Measurements from ENCODE around the gene ZNF862. TPM values are rescaled to one million over a fixed set of nuclear protein-coding genes. Genes with fewer than 3 reads are reported as not detected.

ZNF862 gene
- total RNA-seq, 1 experiment from 2014 or later = 17.7 TPM

GRCh38 chr7:149824748-149825566, 13.2 kb upstream of the ZNF862 start:
- BruUV-seq (replicated peaks) = no TSS peak
- Mint-ChIP-seq H3K27ac (ENCODE audit: unreplicated experiment) (no peak overlapping the region), H3K36me3 (ENCODE audit: insufficient read depth, unreplicated experiment) (no peaks in the 10 kb centered on the region), H3K4me1 (ENCODE audit: low read depth, unreplicated experiment) (no peaks in the 10 kb centered on the region), H3K4me3 (ENCODE audit: low read depth, unreplicated experiment) (no peak overlapping the region), H3K9me3 (ENCODE audit: low read depth, unreplicated experiment) (no peaks in the 10 kb centered on the region), H3K27me3 (ENCODE audit: unreplicated experiment) (peaks cover 91% of the 10 kb centered on the region)
- intact Hi-C loops (cut with micrococcal nuclease; ENCODE audit: unreplicated experiment) = no loop called here
- CTCF ChIA-PET = no interaction called here
- TF ChIP-seq CTCF (IDR thresholded peaks at IDR 0.05; ENCODE audit: unreplicated experiment) = no peak
- DNase-seq = no peak

- DNase-seq = no peak
- CTCF ChIA-PET = no interaction called here
- H3K4me1 Mint-ChIP-seq (ENCODE audit: low read depth, unreplicated experiment) = no peaks in the 10 kb centered on the region
These were observed 12.4 kb upstream of the ZNF862 start for GRCh38 chr7:149825567-149826343.

DNA sequence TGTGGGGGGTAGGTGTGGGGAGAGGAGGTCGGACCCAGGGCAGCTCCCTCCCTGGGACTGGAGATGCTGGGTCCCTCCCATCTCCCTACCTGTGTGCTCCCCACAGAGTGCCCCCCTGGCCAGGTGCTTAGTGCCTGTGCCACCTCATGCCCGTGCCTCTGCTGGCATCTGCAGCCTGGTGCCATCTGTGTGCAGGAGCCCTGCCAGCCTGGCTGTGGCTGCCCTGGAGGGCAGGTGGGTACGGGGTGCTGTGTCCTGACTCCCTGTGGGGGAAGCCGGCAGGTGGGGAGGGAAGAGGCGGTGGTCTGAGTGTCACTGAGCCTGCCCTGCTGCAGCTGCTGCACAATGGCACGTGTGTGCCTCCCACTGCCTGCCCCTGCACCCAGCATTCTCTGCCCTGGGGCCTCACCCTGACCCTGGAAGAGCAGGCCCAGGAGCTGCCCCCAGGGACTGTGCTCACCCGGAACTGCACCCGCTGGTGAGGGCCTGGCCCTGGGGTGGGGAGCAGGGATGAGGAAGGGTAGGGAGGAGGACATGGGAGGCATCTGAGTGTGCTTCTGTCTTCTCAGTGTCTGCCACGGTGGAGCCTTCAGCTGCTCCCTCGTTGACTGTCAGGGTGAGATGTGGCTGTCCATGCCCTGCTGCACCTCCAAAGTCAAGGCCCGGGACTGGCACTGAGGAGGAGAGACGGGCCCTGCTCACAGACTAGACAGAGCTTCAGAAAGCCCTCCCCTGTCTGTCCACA, 11.7 kb upstream of the ZNF862 start:
- Mint-ChIP-seq H3K27me3 (ENCODE audit: unreplicated experiment) (peaks cover 100% of the 10 kb centered on the region), H3K27ac (ENCODE audit: unreplicated experiment) (no peak overlapping the region), H3K9me3 (ENCODE audit: low read depth, unreplicated experiment) (no peaks in the 10 kb centered on the region), H3K4me3 (ENCODE audit: low read depth, unreplicated experiment) (no peak overlapping the region), H3K4me1 (ENCODE audit: low read depth, unreplicated experiment) (no peaks in the 10 kb centered on the region), H3K36me3 (ENCODE audit: insufficient read depth, unreplicated experiment) (no peaks in the 10 kb centered on the region)
- CTCF ChIA-PET = no interaction called here
- BruUV-seq (replicated peaks) = no TSS peak
- no peak for DNase-seq
- no peak for TF ChIP-seq CTCF (IDR thresholded peaks at IDR 0.05; ENCODE audit: unreplicated experiment)
- intact Hi-C loops (cut with micrococcal nuclease; ENCODE audit: unreplicated experiment) = no loop called here

More at GRCh38 chr7:149825567-149826343, 12.4 kb upstream of the ZNF862 start:
- Mint-ChIP-seq H3K36me3 (ENCODE audit: insufficient read depth, unreplicated experiment) (no peaks in the 10 kb centered on the region), H3K4me3 (ENCODE audit: low read depth, unreplicated experiment) (no peak overlapping the region), H3K9me3 (ENCODE audit: low read depth, unreplicated experiment) (no peaks in the 10 kb centered on the region), H3K27ac (ENCODE audit: unreplicated experiment) (no peak overlapping the region), H3K27me3 (ENCODE audit: unreplicated experiment) (peaks cover 98% of the 10 kb centered on the region)
- no TSS peak for BruUV-seq (replicated peaks)
- intact Hi-C loops (cut with micrococcal nuclease; ENCODE audit: unreplicated experiment) = no loop called here
- no peak for TF ChIP-seq CTCF (IDR thresholded peaks at IDR 0.05; ENCODE audit: unreplicated experiment)

DNA sequence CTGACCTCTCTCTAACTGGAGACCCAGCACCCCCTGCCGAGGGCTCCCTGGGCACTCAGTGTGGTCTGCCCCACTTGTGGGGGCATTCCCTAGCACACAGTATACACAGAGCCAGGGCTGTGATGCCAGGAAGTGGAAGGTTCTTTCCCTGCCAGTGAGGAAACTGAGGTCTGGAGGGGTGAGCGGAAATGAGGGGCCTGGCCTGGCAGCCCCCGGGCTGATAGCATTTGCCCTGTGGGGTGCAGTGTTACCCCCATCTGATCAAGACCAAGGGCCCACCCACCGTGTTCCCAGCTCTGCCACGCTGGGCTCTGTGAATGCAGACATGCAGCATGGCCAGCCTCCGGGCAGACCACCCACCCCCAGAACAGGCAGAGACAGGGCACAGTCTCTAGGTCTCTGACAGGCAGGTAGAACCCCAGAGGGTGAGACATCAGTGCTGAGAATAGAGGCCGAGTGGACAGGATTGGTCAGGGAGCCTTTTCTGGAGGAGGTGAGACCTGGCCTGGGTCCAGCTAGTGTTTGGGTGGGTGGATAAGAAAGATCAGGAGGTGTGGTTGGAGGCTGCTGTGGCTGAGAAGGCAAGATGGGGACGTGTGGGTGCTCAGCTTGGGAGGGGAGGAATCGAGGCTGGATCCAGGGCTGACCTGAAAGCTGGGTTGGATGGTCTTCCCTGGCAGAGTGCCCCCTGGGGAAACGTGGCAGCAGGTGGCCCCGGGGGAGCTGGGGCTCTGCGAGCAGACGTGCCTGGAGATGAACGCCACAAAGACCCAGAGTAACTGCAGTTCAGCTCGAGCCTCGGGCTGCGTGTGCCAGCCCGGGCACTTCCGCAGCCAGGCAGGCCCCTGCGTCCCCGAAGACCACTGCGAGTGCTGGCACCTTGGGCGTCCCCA, 10.8 kb upstream of the ZNF862 start:
- intact Hi-C loops (cut with micrococcal nuclease; ENCODE audit: unreplicated experiment) = no loop called here
- no peak overlapping the region for H3K4me3 Mint-ChIP-seq (ENCODE audit: low read depth, unreplicated experiment)
- no peaks in the 10 kb centered on the region for H3K4me1 Mint-ChIP-seq (ENCODE audit: low read depth, unreplicated experiment)
- CTCF ChIA-PET = no interaction called here
- DNase-seq = no peak
- no peak overlapping the region for H3K27ac Mint-ChIP-seq (ENCODE audit: unreplicated experiment)
- H3K36me3 Mint-ChIP-seq (ENCODE audit: insufficient read depth, unreplicated experiment) = no peaks in the 10 kb centered on the region
- no peaks in the 10 kb centered on the region for H3K9me3 Mint-ChIP-seq (ENCODE audit: low read depth, unreplicated experiment)
- H3K27me3 Mint-ChIP-seq (ENCODE audit: unreplicated experiment) = peaks cover 100% of the 10 kb centered on the region
- BruUV-seq (replicated peaks) = no TSS peak
- no peak for TF ChIP-seq CTCF (IDR thresholded peaks at IDR 0.05; ENCODE audit: unreplicated experiment)

Data from Calu3 (cell line).